NCI-H774 (cell line): Measurements from ENCODE around the gene EVPL.

Experiments
- DNase-seq: peaks from one replicate; lab custom pipeline; 2025; lab: John Stamatoyannopoulos, UW

EVPL gene

GRCh38 chr17:76017481-76018339, 9.4 kb downstream of the EVPL start:
- DNase-seq: no peak

GRCh38 chr17:76014925-76015261, 12.2 kb downstream of the EVPL start:
- peak; percentile 88 for DNase-seq

DNA sequence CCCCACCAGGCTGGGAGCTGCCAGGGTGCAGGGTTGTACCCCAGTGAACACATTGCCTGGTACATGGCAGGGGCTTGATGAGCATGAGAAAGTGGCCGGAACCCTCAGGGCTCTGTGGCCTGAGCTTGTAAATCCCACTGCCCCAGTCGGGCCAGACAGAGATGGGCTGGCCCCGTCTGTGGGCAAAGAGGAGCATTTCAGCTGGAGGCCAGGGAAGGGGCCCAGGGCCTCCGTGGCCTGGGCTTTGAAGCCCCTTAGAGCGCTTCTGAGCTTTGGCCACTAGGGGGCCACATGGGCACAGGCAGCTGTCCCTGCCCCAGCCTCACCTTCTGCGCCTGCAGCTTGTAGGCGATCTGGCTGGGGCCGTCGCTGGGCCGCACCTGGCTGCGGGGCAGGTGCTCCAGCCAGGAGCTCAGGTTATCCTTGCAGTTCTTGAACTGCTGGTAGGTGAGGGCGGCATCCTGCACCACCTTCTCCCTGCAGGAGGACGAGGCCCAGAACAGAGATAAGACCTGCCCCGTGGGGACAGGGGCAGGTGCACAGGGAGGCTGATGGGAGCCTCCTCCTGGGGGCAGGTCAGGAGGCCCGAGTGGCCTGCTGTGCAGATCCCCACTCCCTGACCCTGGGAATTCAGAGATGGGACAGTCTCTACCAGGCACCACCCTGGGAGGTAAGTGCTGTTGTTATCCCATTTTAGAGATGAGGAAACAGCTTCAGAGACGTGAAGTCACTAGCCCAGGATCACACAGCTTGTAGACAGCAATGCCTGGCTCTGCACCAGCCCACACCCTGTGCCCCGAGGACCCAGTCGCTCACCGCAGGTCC, 12.8 kb downstream of the EVPL start:
- peak; percentile 95 for DNase-seq

DNA sequence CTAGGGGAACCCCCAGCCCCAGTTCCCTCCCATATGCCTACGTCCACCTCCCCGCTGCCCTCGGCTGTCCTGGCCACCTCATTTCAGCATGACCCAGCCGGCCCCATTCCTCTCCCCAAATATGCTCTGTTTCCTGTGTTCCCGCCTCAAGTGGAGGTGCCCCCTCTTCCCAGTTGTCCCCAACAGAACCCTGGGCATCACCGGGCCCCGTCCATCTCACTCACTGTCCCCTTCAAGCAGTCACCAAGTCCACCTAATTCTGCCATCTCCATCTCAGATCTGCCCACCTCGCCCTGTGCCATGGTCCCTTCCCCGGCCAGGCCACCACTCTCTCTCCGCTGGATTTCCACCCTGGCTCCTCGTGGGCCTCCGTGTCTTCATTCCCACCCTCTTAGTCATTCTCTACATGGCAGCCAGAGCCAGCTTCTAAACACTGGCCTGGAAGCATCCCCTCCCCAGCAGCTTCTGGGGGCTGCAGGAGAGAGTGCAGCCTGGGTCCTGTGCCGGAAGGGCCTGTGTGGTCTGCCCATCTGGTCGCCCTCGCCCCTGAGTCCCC, 13.7 kb downstream of the EVPL start:
- DNase-seq: no peak

GRCh38 chr17:76011951-76012350, 15.2 kb downstream of the EVPL start:
- DNase-seq: no peak

DNA sequence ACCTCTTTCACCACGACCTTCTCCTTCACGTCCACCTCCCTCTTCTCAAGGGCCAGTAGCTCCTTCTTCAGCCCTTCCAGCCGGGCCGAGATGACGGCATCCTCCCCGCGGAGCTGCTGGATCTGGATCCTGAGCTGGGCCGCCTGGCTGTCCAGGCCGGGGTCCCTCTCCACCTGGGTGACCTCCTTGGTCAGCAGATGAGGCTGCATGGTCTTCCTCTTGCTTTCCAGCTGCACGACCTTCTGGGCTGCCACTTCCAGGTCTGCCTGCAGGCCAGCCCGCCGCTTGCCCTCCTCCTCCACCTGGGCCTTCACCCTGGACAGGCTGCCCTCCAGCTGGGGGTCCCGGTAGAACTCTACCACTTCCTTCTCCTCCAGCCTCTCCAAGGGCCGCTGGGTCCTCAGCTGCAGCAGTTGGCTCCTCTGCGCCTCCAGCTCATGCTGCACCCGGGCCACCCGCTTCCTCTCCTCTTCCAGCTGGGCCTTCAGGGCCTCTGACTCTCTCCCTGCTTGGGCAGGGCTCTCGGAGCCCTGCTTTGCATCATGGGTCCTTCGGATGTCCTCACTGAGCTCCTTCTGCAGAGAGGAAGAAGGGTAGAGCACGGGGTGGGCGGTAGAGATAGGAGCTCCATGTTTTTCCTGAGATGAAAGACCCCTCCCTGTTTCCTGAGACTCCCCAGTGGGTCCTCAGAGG, 17.0 kb downstream of the EVPL start:
- no peak for DNase-seq

DNA sequence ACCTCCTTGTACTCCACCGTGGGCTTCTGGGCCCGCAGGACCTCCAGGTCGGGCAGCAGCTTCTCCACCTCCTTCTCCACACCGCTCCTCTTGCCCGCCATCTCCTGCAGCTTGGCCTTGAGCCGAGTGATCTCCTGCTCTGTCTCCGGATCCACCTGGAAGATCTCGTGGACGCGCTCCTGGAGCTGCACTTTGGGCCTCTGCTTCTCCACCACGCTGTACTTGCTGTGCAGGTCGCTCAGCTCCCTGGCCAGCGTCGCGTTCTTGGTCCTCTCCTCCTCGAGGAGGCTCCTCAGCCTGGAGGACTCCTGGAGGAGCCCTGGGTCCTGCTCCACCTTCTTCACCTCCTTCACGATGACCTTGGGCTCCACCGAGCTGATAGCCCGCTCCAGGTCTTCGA, 17.7 kb downstream of the EVPL start:
- DNase-seq: no peak

DNA sequence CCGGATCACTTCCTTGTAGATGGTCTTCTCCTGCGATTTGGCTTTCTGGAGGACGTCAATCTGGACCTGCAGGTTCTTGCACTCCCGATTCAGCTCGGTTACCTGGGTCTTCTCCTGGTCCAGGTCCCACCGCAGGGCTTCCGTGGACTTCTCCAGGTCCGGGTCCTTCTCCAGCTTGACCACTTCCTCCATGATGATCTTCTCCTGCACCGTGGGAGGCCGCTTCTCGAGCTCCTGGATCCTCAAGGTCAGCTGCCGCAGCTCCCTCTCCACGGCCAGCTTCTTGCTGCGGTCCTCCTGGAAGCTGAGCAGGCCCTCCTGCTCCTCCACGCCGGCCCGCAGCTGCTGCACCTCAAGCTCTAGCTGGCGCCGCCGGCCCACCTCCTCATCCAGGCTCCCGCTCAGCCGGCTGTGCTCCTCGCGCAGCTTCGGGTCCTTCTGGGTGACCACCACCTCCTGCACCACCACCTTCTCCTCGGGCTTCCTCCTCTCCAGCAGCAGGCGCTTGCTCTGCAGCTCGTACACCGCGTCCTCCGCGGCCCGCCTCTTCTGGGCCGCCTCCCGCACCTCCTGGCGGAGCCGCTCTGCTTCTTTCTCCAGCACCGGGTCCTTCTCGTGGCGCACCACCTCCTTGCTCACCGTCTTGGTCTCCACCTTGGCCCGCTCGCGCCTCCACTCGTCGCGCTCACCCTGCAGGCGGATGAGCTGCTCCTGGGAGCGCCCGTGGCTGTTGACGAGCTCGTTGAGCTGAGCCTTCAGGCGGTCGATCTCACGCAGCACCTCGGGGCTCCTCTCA, 18.3 kb downstream of the EVPL start:
- no peak for DNase-seq

DNA sequence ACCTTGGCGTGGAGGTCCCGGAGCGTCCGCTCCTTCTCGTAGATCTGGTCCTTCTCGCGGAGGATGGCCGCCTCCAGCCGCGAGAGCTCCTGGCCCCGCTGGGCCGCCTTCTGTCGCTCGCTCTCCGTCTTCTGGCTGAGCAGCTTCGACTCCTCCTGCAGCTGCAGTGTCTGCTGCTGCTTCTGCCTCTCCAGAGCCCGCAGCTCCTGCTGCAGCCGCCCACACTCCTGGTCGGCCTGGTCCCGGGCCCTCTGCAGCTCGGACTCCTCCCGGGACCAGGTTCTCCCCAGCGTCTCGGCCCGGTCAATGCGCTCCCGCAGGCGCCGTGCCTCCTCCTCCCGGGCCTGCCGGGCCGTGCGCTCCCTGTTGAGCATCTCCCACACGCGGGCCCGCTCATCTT, 18.9 kb downstream of the EVPL start:
- DNase-seq: no peak

DNA sequence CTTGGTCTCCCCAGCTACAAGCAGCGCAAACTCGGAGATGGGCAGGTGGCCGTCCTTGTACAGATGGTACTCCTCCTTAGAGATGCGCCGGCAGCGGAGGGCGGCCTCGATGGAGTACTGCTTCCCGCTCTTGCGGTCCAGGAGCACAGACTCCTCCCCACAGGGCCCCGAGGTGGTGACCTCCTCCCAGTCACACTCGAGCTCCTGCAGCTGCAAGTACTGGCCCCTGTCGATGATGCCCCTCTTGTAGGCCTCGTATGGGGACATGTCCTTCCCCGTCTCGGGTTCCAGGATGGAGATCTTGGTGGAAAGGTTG, 19.3 kb downstream of the EVPL start:
- DNase-seq: no peak

GRCh38 chr17:76007131-76007849, 19.8 kb downstream of the EVPL start:
- no peak for DNase-seq

- DNase-seq: peak; percentile 64
Observed at GRCh38 chr17:76005263-76006149, 21.6 kb downstream of the EVPL start.

- DNase-seq: no peak
Observed at GRCh38 chr17:76004750-76005262, 22.3 kb downstream of the EVPL start.

DNA sequence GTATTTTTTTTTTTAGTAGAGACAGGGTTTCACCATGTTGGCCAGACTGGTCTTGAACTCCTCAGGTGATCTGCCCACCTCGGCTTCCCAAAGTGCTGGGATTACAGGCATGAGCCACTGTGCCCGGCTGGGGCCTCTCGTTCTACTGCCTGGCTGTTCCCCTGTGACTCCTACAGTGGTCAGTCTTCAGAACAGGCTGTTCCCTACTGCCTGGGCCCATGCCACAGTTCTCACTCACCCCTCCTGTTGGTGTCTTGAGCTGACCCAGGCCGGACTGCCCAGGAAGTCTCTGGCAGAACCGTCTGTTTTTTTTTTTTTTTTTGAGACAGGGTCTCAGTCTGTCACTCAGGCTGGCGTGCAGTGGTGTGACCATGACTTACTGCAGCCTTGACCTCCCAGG, 23.2 kb downstream of the EVPL start:
- no peak for DNase-seq

GRCh38 chr17:76002100-76002499, 25.0 kb downstream of the EVPL start:
- no peak for DNase-seq

DNA sequence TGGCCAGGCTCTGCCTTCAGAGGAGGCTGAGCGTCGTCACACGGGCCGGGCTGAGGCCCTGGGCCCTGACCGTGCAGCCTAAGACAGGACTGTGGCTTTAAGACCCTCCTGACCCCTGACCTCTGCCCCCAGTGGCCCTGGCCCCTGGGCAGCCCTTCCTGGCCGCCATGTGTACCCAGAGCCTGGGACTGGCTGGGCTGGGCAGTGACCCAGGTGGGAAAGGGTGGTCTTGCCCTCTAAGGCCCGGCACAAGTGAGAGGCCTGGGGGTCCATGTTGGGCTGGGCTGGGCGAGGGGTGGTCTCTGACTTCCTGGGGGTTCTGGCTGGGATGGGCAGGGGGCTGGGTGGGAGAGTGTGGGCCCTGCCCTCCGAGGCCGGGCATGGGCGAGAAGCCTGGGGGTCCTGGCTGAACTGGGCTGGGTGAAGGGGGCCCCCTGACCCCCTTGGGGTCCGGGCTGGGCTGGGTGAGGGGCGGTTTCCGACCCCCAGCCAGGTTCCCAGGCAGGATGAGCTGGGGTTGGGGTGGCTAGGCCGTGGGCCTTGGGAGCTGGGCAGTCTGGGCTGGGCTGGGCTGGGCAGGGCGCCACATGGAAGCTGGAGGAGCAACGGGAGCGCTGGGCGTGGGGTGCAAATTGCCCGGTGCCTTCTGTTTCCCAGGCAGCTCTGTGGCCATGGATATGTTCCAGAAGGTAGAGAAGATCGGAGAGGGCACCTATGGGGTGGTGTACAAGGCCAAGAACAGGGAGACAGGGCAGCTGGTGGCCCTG, 26.2 kb downstream of the EVPL start, which contains the start of gene CDK3:
Gene CDK3, plus strand, starts transcription at position 101 of the 767 bp plus-strand sequence. Its CDS starts 571 bp downstream, at position 672.
- DNase-seq: no peak

- peak; percentile 4 for DNase-seq
Observed at GRCh38 chr17:76000016-76000754, 26.9 kb downstream of the EVPL start.

DNA sequence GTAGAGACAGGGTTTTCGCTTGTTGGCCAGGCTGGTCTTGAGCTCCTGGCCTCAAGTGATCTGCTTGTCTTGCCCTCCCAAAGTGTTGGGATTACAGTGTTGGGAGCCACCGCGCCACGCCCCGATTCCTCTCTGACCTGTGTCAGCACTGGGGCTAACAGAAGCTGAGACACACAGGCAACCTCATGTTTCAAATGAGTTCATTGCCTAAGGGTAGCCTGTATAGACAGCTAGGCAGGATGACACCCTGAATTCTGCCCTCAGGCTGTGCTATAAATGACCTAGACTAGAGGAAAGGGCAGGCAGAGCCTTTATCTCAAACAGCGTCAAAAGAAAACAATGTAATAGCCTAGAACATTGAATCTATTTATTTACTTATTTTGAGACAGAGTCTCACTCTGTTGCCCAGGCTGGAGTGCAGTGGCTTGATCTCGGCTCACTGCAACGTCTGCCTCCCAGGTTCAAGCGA, 28.7 kb downstream of the EVPL start:
- no peak for DNase-seq
